GM18858 (cell line): ENCODE data around the gene SLC2A6.

Experiments used
- ATAC-seq: cut with Tn5 transposase; IDR thresholded peaks from one replicate; pipeline ENCODE4 v1.9.1; 2021; ENCODE audit not compliant: unreplicated experiment

The SLC2A6 gene

GRCh38 chr9:133441571-133441970 lies 37.3 kb downstream of the SLC2A6 start:
- ATAC-seq, result no peak

- no peak for ATAC-seq
These were observed 38.0 kb downstream of the SLC2A6 start for GRCh38 chr9:133440874-133441273.

- no peak for ATAC-seq
These were observed 39.6 kb downstream of the SLC2A6 start for GRCh38 chr9:133439337-133439736.

GRCh38 chr9:133437753-133438531 lies 41.0 kb downstream of the SLC2A6 start:
- no peak for ATAC-seq

GRCh38 chr9:133436681-133437080 lies 42.2 kb downstream of the SLC2A6 start:
- no peak for ATAC-seq

- ATAC-seq, result no peak
These were observed 45.5 kb downstream of the SLC2A6 start for GRCh38 chr9:133433351-133433843.

- no peak for ATAC-seq
These were observed 48.7 kb downstream of the SLC2A6 start for GRCh38 chr9:133430244-133430643.

- ATAC-seq, result no peak
These were observed 49.2 kb downstream of the SLC2A6 start for GRCh38 chr9:133429641-133430161.

GRCh38 chr9:133429214-133429613 lies 49.7 kb downstream of the SLC2A6 start:
- ATAC-seq, result no peak

GRCh38 chr9:133428617-133429101 lies 50.2 kb downstream of the SLC2A6 start:
- ATAC-seq, result no peak

GRCh38 chr9:133427658-133428348 lies 51.1 kb downstream of the SLC2A6 start:
- ATAC-seq, result no peak

GRCh38 chr9:133426011-133426410 lies 52.9 kb downstream of the SLC2A6 start:
- ATAC-seq, result no peak

- no peak for ATAC-seq
These were observed 53.8 kb downstream of the SLC2A6 start for GRCh38 chr9:133425049-133425632.

- ATAC-seq, result no peak
These were observed 54.7 kb downstream of the SLC2A6 start for GRCh38 chr9:133424187-133424586.

GRCh38 chr9:133423216-133423615 lies 55.7 kb downstream of the SLC2A6 start:
- no peak for ATAC-seq

- ATAC-seq, result no peak
These were observed 57.0 kb downstream of the SLC2A6 start, which contains the start of gene ADAMTS13 for GRCh38 chr9:133421615-133422542. ADAMTS13 (plus strand) TSS chr9:133422367; CDS start chr9:133422444, 77 bp downstream.
